ENCODE measurements around the gene TRIAP1. TPM values are rescaled to one million over a fixed set of nuclear protein-coding genes. Genes with fewer than 3 reads are reported as not detected.

Gene TRIAP1
- 53.0 and 60.5 TPM in 2 replicates for total RNA-seq

DNA sequence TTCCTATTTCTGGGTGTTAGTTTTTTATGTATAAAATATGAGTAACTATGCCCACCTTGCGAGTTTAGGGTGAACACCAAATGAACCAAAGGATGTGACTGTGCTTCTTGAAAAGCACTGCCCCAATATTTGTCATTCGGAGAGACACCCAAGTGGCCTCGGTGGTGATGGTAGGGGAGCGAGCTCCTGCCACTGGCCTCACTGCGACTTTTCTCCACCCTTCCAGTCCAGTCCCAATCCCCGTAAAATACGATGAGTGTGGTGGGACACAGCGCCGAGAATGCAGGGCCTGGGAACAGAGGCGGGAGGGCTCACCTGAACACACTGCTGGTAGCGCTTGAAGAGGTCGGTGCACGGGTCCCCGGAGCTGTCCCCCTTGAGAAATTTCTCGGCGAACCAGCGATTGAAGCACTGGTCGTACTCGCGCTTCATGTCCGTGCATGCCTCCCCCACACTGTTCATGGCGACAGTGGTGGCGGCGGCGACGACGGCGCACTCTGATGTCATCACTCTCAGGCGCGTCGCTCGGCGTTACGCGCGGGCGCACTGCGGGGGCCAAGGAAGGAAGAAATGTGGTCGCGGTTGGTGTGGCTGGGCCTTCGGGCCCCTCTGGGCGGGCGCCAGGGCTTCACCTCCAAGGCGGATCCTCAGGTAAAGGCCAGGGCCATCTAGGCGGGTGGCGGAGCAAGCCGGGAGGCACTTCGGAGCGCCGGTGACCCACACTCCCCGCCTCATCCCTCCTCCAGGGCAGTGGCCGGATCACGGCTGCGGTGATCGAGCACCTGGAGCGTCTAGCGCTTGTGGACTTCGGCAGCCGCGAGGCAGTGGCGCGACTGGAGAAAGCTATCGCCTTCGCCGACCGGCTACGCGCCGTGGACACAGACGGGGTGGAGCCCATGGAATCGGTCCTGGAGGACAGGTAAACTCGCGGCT lies at the start of gene TRIAP1, which contains the start of gene GATC:
TSS of gene TRIAP1 (minus strand) at position 474 of the 933 bp plus-strand sequence. CDS start at position 462, 12 bp downstream.
TSS of gene GATC (plus strand) at position 534 of the 933 bp plus-strand sequence. CDS start at position 571, 37 bp downstream.

DNA sequence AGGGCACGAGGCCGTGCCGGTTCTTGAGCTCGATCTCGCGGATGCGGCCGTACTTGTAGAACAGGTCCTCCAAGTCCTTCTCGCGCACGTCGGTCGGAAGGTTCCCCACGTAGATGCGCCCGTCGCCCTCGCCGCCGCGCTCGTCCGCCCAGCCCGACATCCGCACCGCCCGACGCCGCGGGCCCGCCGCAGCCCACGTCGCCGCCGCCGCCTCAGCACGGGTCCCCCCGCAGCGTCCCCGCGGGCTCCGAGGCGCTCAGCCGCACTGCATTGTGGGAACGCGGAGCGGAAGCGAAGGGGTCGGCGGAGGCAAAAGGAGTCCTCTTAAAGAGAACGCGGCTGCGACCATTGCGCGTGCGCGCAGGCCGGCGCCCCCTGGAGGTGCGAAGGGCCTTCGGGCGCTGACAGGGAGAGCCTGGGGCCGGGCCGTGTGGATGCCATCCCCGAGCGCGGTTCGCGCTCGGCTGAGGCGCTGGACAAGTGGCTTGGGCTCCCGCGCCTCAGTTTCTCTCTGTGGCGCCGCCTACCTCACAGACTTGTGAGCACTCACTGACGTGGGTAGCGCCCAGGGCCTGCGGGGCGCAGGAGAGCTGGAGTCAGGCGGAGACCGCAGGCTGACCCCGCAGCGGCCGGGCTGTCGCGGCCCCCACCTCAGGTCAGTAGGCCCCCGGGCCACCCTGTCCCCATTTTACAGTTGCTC lies 23.4 kb upstream of the TRIAP1 start, which contains the start of gene SRSF9:
TSS of gene SRSF9 (minus strand) at position 299 of the 700 bp plus-strand sequence. CDS start at position 160, 139 bp downstream.

DNA sequence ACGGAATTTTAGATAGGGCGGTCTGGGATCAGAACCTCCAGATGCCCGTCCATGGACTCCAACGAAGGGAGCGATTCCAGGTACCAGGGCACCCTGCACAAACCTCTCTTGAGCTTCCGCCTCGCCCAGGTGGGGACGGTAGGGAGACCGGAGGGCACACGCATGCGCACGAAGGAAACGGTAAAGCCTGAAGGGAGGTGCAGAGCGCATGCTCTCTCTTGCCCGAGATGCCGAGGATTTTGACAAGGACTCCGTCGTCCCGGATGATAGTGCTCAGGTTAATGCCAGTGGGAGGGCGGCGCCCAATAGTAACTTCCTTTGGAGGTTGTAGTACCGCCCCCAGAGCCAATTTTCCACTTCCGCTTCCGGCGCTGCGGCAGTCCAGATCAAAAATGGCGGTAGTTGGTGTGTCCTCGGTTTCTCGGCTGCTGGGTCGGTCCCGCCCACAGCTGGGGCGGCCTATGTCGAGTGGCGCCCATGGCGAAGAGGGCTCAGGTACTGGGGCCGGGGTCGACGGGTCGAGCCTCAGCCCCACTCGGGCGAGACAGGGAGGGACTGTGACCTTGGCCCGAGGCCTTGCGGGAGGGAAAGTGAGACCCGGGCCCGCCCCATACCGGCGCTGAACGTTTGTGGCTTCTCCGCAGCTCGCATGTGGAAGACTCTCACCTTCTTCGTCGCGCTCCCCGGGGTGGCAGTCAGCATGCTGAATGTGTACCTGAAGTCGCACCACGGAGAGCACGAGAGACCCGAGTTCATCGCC lies 8.3 kb downstream of the TRIAP1 start, which contains the start of gene COX6A1:
TSS of gene COX6A1 (plus strand) at position 379 of the 760 bp plus-strand sequence. CDS start at position 393, 14 bp downstream.

Other genes with a start within 250 kb of the TRIAP1 start
- 5,194 and 5,943 TPM in 2 replicates for gene RPLP0, start 245.3 kb downstream of the TRIAP1 start, total RNA-seq
- gene PXN, start 180.7 kb downstream of the TRIAP1 start, total RNA-seq, result 129 and 139 TPM in 2 replicates
- under 0.01 TPM in 1 of 2 replicates, not detected in the other for gene RNU4-2, start 154.5 kb downstream of the TRIAP1 start, total RNA-seq
- under 0.01 TPM in 1 of 2 replicates, not detected in the other for gene RNU4-1, start 153.1 kb downstream of the TRIAP1 start, total RNA-seq
- under 0.01 and 0.35 TPM in 2 replicates for gene SIRT4, start 144.1 kb downstream of the TRIAP1 start, total RNA-seq
- not detected in 2 replicates for gene PLA2G1B, start 118.6 kb downstream of the TRIAP1 start, total RNA-seq
- gene MSI1, start 77.2 kb downstream of the TRIAP1 start, total RNA-seq, result not detected in 2 replicates
- gene COX6A1, start 8.3 kb downstream of the TRIAP1 start, total RNA-seq, result 499 and 694 TPM in 2 replicates
- gene GATC, start 60 bp upstream of the TRIAP1 start, total RNA-seq, result 20.0 and 21.9 TPM in 2 replicates
- gene SRSF9, start 23.4 kb upstream of the TRIAP1 start, total RNA-seq, result 98.9 and 117 TPM in 2 replicates
- gene DYNLL1, start 49.7 kb upstream of the TRIAP1 start, total RNA-seq, result 290 and 327 TPM in 2 replicates
- gene COQ5, start 82.8 kb upstream of the TRIAP1 start, total RNA-seq, result 25.4 and 33.5 TPM in 2 replicates
- 84.4 and 139 TPM in 2 replicates for gene RNF10, start 88.0 kb upstream of the TRIAP1 start, total RNA-seq
- 53.9 and 62.6 TPM in 2 replicates for gene POP5, start 135.0 kb upstream of the TRIAP1 start, total RNA-seq
- not detected in 2 replicates for gene CABP1, start 194.2 kb upstream of the TRIAP1 start, total RNA-seq
- 131 and 144 TPM in 2 replicates for gene MLEC, start 240.8 kb upstream of the TRIAP1 start, total RNA-seq